HL-60 (cell line): ENCODE data around the gene TOR1AIP2.

Source experiments
- GABPA ChIP-seq: IDR thresholded peaks from 2 replicates; pipeline ENCODE4 v1.6.1; 2012; ENCODE audit warnings: low read depth
- POLR2AphosphoS5 ChIP-seq: IDR thresholded peaks from 2 replicates; pipeline ENCODE4 v1.6.1; 2012; ENCODE audit warnings: low read depth
- SPI1 ChIP-seq: IDR thresholded peaks from 2 replicates; pipeline ENCODE4 v1.6.1; 2012; ENCODE audit warnings: low read depth, mild to moderate bottlenecking, borderline replicate concordance
- TF ChIP-seq, protein P1 (sequence below): IDR thresholded peaks from one replicate; pipeline ENCODE4 v1.5.1; 2011; ENCODE audit warnings: low read length, control low read depth, inconsistent platforms; ENCODE audit not compliant: insufficient read depth
- TF ChIP-seq, protein P2 (sequence below): IDR thresholded peaks from 2 replicates; pipeline ENCODE4 v1.6.1; 2012; ENCODE audit warnings: low read depth; ENCODE audit not compliant: insufficient replicate concordance

DNA sequence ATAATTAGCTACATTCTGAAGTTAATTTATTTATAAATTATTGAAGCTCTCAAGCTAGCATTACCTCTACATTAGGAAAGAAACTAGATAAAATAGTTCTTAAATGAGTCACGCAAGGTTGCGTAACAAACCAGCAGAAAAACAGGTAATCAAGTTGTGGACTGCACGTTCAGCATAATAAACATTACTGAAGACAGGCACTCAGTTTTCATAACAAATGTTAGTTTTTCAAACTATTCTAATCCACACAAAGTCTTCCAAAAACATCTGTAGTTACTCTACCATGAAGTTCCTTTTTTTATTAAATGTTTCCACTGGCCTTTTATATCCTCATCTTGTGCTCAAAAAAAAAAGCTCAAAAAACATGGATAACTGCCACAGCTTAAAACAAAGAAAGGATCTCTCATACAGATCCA, 1.3 kb downstream of the TOR1AIP2 start:
- TF ChIP-seq, protein P1, sequence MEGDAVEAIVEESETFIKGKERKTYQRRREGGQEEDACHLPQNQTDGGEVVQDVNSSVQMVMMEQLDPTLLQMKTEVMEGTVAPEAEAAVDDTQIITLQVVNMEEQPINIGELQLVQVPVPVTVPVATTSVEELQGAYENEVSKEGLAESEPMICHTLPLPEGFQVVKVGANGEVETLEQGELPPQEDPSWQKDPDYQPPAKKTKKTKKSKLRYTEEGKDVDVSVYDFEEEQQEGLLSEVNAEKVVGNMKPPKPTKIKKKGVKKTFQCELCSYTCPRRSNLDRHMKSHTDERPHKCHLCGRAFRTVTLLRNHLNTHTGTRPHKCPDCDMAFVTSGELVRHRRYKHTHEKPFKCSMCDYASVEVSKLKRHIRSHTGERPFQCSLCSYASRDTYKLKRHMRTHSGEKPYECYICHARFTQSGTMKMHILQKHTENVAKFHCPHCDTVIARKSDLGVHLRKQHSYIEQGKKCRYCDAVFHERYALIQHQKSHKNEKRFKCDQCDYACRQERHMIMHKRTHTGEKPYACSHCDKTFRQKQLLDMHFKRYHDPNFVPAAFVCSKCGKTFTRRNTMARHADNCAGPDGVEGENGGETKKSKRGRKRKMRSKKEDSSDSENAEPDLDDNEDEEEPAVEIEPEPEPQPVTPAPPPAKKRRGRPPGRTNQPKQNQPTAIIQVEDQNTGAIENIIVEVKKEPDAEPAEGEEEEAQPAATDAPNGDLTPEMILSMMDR: no peak
- TF ChIP-seq SPI1 (peak; percentile 8; the same call in 1 of the 2 replicates), POLR2AphosphoS5 (no peak), GABPA (no peak)
- TF ChIP-seq, protein P2, sequence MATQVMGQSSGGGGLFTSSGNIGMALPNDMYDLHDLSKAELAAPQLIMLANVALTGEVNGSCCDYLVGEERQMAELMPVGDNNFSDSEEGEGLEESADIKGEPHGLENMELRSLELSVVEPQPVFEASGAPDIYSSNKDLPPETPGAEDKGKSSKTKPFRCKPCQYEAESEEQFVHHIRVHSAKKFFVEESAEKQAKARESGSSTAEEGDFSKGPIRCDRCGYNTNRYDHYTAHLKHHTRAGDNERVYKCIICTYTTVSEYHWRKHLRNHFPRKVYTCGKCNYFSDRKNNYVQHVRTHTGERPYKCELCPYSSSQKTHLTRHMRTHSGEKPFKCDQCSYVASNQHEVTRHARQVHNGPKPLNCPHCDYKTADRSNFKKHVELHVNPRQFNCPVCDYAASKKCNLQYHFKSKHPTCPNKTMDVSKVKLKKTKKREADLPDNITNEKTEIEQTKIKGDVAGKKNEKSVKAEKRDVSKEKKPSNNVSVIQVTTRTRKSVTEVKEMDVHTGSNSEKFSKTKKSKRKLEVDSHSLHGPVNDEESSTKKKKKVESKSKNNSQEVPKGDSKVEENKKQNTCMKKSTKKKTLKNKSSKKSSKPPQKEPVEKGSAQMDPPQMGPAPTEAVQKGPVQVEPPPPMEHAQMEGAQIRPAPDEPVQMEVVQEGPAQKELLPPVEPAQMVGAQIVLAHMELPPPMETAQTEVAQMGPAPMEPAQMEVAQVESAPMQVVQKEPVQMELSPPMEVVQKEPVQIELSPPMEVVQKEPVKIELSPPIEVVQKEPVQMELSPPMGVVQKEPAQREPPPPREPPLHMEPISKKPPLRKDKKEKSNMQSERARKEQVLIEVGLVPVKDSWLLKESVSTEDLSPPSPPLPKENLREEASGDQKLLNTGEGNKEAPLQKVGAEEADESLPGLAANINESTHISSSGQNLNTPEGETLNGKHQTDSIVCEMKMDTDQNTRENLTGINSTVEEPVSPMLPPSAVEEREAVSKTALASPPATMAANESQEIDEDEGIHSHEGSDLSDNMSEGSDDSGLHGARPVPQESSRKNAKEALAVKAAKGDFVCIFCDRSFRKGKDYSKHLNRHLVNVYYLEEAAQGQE: no peak
